HG03432 (cell line): ENCODE results near the gene ANKRD17.

Experiments used
- ATAC-seq: cut with Tn5 transposase; IDR thresholded peaks from one replicate; pipeline ENCODE4 v1.9.1; 2021; ENCODE audit warnings: mild to moderate bottlenecking, moderate library complexity; ENCODE audit not compliant: unreplicated experiment

The ANKRD17 gene

DNA sequence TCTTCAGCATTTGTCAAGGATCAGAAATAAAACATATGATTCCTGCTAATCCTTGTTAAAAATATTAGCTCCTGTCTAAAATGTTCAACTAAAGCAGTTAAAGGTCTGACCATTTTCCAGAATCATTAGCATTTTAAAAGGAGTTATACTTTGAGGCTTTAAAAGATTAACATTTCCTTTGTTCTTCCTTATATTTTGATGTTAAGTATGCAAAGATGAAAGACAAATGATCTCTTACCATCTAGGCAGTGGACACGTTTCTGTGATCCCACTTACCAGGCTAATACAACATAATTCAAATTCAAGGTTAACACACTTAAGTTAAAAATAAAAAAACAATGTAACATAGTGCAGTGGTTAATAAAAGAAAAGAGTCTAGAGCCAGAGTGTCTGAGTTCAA is 127.3 kb downstream of the ANKRD17 start:
- ATAC-seq: no peak

DNA sequence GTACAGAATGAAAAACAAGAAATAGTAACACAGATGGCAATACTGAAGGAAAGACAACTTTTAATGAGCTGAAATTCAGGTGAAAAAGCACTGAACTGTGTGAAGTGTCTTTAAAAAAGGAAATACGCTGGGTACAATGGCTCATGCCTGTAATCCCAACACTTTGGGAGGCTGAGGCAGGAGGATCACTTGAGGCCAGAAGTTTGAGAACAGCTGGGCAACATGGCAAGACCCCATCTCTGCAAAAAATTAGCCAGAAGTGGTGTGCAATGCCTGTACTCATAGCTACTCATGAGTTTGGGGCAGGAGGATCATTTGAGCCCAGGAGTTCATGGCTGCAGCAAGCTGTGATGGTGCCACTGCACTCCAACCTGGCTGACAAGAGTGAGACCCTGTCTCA is 129.3 kb downstream of the ANKRD17 start:
- ATAC-seq: no peak

GRCh38 chr4:73127839-73128453 is 130.7 kb downstream of the ANKRD17 start:
- ATAC-seq: peak; percentile 64

GRCh38 chr4:73109493-73109892 is 149.1 kb downstream of the ANKRD17 start:
- ATAC-seq: no peak

GRCh38 chr4:73104695-73105094 is 153.9 kb downstream of the ANKRD17 start:
- no peak for ATAC-seq

DNA sequence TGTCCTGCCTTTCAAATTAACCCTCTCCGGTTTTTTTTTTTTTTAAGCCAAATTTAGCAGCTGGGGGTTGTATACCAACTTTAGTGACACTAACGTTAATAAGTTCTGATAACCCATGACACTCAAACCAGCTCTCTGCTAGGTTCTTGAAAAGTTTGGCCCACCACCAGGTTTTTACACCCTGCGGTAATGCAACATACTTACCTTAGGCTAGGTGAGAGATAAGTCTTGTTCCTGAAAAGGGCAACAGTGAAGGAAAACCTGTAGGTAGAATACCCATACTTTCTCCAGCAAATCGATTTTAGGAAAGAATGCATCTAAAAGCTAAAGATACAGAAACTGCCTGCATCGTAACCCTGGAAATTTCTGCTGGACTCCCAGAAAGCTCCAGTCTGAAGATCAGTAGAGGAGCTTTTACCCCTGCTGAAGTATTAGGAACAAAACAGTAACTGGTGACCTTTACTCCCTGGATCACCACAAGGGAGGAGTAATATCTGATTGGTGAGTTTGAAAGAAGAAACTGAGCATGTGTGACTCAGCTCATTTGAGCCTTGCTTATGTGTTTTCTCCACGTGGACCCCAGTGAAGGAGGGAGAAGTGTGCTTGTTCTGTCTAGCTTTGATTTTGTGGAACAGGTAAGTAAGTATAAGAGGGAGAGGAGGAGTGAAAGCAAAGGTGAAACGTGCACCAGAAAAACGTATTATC is 154.6 kb downstream of the ANKRD17 start:
- no peak for ATAC-seq

DNA sequence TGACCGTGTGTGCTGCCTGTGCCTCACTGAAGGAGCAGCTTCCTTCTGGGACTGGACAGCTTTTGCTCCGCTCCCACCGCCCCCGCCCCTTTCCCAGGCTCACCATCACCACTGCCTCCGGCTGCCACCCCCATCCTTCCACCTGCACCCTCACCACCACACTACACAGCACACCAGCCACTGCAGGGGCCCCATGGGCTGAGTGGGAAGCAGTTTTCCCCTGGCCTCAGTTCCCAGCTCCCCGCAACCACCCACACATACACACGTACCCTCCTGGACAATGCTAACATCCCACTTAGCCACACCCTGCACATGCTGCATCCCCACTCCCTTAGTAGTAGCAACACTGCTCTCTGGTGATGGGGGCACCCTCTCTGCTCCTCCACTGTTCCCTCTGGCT is 159.5 kb downstream of the ANKRD17 start:
- ATAC-seq: no peak

GRCh38 chr4:73098713-73099112 is 159.9 kb downstream of the ANKRD17 start:
- no peak for ATAC-seq

DNA sequence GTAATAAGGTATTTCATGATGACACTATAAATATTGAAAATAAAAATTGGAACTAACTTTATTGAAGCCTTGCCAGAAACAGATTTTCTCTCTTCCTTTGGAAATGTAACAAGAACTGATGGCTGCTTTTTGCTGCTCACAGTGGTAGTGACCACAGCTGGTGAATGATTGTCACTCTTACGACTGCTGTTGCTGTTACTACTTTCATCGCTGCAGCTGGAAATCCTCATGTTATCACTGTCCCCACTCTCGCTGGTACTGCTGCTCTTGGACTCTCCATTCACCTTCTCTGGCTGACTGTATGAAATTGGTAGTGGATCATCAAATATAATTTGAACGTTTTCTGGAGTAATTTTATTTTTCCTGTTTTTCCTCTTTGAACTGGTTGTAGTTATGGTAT is 160.6 kb downstream of the ANKRD17 start:
- ATAC-seq: no peak

GRCh38 chr4:73092868-73093267 is 165.7 kb downstream of the ANKRD17 start:
- no peak for ATAC-seq

DNA sequence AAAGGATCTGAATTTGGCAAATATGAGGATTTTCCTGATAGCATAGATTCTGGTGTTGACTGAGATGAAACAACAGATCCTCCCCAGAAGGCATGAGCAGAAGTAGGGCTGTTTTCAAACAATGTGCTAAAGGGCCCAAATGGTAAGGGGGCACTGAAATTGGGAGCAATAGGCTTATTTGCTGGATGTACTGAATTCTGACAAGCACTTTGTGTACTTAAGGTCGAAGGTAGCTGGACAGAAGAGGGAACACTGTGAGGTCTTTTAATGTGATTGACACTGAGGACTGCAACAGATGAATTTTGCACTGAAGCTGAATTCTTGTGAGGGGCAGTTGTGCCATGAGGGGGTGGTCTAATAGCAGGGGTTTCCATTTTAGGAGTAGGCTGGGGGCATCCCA is 167.9 kb downstream of the ANKRD17 start:
- no peak for ATAC-seq

DNA sequence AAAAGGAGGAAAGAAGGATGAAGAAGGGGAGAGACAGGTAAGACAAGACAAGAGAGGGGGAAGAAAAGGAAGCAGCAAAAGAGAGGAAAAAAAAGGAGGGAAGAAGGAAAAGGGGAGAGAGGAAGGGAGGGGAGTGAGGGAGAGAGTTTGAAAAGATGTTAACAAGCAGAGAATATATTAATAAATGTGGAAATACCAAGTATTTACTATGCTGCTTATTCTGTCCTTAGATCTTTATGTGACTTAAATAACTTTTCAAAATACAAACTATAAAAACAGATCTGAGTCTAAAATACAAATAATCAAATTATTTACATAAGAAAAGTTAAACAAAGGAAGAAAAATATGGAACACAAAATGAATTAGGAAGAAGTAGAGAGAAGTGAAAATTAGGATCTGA is 170.7 kb downstream of the ANKRD17 start:
- no peak for ATAC-seq

GRCh38 chr4:73086095-73086868 is 172.3 kb downstream of the ANKRD17 start:
- peak; percentile 43 for ATAC-seq

DNA sequence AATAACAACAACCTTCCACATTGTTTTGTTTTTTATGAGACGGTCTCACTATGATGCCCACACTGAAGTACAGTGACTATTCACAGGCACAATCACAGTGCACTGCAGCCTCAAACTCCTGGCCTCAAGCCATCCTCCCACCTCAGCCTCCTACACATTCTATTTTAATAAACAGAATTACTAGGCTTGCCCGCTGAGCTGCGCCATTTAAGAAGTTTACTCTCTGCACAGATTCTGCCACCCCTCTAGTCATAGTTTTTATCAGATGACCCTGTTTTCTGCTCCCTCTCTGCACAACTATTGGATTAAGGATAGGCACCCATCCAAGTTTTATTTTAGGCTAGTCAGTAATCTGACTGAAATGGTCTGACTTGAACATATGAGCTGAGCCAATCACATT is 177.8 kb downstream of the ANKRD17 start:
- no peak for ATAC-seq

- ATAC-seq: no peak
Measured at GRCh38 chr4:73075832-73076231, 182.8 kb downstream of the ANKRD17 start.

DNA sequence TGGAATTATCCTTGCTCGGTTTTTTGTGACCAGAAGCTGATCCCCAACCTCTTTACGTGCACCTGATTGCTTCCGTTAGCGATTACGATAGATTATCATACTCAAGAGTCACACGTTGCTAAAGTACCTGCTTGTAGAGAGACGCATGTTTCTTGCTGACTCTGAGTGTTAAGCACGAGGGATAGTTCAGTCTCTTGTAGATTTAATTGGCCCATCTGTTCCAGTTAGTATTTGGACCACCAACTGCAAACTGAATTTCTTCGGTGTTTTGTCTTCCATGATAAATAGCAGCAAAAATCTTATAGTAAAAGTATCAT is 188.6 kb downstream of the ANKRD17 start:
- ATAC-seq: peak; percentile 16

DNA sequence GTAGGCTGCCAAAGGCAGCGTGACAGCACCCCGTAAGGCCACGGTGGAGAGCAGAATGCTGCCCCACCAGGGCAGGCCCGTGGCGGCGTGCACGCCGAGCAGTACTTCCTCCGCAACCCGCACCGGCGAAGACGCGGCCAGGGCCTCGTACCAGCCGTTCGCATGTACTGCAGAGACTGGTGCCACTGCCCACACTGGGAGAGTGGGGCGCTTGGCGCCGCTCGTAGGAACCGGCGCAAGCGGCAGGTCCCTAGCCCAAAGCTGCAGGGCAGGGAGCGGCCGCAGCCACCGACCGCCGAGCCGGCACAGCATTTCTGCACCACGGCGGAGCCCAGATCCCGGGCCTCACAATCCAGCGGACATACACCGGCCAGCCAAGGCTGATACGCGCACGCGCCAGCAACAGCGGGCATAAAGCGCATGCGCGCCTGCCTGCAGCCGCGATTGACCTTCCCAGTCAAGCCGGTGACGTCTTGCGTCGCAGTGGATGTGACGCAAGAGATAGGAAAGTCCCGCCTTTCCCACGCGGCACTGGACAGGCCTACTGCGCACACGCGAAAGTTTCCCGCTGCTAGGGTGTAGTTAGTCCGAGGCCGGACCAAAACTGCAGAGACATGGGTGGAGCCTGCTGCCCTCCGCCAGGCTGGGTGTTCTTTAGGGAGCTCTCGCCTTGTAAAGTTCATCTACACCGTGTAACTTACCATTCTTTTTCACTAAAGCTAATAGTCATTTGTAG is 189.1 kb downstream of the ANKRD17 start, which contains the start of gene COX18:
COX18 (minus strand) TSS at position 379 of the 736 bp plus-strand sequence; CDS start at position 312, 67 bp downstream.
- peak; percentile 86 for ATAC-seq

- ATAC-seq: peak; percentile 2
Measured at GRCh38 chr4:73068491-73069337, 189.9 kb downstream of the ANKRD17 start.

- ATAC-seq: no peak
Measured at GRCh38 chr4:73067971-73068394, 190.6 kb downstream of the ANKRD17 start.

DNA sequence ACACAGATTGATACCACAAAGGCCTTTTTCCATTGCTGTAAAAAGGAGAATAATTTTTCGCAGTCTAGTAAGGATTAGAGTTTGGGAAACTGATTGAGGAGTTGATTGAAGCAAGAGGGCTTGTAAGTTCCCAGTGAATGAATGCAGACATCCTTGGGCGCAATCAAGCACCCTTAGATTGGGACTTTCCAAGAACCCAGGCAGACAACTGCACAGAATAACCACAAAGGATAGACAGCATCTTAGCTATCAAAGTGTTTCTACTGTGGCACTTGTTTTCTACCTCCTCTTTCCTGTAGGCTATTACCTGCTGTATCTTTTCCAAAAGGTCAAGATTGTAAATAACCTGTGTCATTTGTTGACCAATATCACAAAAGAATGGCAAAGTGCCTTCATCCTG is 191.7 kb downstream of the ANKRD17 start:
- ATAC-seq: no peak
